ENCODE data around the gene PEAK1. TPM values are rescaled to one million over a fixed set of nuclear protein-coding genes. Genes with fewer than 3 reads are reported as not detected.
"Not testable (repeated sequence)": the region's sequence is repeated elsewhere in the genome, so short reads cannot be mapped to it uniquely, and the experiment has no call there.

Gene PEAK1
- polyA plus RNA-seq, 3 donors, result 25.2 to 39.1 (median 31.0) TPM

- no peak for DNase-seq
Observed at GRCh38 chr15:77181305-77182074, 238.4 kb downstream of the PEAK1 start.

DNA sequence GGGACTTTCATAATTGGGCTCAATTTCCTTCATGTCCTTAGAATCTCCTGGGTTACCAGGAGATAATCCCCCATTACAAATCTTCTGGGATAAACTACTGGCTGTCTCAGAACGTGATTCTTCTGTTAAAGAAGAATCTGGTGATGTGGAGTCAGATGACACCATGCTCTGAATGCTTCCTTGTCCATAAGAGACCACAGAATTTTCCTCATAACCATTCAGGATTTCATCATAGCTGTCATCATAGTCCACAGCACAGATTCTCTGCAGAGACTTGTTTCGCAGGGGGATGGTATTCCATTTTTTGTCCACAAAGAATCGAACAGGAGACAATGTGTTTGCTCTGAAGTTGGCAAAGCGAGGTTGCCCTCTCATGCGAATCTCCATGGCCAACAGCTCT, 239.1 kb downstream of the PEAK1 start:
- no peak for DNase-seq

- no peak for DNase-seq
Observed at GRCh38 chr15:77180270-77180669, 239.6 kb downstream of the PEAK1 start.

GRCh38 chr15:77179541-77179998, 240.3 kb downstream of the PEAK1 start:
- DNase-seq, result no peak

DNA sequence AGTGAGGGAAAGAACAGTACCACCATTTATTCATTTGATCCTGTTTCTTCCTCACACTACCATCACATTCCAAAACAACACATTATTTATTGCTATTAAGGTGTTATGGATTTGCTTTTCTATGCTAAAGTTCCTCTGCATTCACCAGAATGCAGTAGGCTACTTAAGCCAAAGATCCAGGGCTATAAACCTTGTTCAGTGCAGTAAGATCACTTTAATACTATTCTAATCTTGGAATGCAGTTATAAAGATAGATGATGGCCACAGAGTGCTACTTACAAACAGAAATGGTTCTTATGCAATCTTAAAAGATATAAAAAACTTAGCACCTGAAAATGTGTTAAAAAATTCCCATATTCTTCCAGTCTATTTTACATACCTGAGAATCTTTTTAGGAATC, 241.5 kb downstream of the PEAK1 start:
- no peak for DNase-seq

DNA sequence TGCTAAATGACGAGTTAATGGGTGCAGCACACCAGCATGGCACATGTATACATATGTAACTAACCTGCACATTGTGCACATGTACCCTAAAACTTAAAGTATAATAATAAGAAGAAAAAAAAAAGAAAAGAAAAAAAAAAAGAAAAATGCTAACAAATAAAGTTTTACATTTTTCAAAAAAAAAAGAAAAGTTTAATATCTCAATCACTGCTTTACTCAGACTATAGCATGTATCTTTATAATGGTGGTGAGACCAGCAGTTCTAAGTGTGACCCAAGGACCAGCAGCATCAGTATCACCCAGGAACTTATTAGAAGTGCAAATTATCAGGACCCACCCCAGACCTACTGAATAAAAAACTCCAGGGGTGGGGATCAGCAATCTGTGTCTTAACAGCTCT, 243.8 kb downstream of the PEAK1 start:
- DNase-seq, result not testable (repeated sequence)

GRCh38 chr15:77173487-77173886, 246.4 kb downstream of the PEAK1 start:
- no peak for DNase-seq

DNA sequence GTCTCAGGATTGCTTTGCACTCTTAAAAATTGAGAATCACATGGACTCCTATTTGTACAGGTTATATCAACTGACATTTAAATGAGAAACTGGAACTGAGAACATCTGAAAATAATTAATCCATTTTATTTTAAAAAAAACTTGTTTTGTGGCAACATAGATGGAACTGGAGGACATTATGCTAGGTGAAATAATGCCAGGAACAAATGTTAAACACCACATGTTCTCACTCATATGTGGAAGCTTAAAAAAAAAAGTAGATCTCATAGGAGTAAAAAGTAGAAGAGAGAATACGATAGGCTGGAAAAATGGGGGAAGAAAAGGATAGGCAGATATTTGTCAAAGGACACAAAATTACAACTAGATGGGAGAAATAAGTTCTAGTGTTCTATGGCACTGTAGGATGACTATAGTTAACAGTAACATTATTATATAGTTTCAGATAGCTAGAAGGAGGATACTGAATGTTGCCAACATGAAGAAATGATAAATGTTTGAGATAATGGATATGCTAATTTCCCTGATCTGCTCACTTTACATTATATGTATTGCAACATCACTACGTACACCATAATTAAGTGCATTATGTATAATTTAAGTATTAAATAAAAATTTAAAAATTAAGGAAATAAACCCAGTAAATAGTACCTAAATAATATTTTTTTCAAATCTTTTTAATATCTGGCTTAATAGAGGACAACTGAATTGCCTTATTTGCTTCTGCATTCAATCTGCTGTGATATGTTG, 248.5 kb downstream of the PEAK1 start:
- DNase-seq, result no peak

DNA sequence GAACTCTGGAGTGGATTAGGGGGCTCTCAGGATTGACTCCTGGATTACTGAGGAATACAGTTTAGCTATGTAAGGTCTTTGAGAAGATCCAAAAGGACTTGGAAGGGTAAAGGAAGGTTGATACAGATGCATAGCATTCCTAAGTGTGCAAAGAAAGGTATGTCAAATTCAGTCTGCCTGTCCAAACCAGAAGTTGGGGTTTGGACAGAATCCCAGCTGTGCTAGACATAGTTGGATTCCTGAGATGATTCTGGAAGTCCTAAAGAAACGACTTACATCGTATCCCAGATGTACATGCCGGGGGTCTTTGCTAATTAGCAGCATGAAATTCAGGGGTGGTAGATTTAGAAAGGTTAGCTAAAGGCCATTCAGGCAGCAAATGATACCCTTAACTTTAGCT, 251.3 kb downstream of the PEAK1 start:
- DNase-seq, result no peak

- DNase-seq, result no peak
Observed at GRCh38 chr15:77168141-77168540, 251.8 kb downstream of the PEAK1 start.

GRCh38 chr15:77167406-77167805, 252.5 kb downstream of the PEAK1 start:
- no peak for DNase-seq

DNA sequence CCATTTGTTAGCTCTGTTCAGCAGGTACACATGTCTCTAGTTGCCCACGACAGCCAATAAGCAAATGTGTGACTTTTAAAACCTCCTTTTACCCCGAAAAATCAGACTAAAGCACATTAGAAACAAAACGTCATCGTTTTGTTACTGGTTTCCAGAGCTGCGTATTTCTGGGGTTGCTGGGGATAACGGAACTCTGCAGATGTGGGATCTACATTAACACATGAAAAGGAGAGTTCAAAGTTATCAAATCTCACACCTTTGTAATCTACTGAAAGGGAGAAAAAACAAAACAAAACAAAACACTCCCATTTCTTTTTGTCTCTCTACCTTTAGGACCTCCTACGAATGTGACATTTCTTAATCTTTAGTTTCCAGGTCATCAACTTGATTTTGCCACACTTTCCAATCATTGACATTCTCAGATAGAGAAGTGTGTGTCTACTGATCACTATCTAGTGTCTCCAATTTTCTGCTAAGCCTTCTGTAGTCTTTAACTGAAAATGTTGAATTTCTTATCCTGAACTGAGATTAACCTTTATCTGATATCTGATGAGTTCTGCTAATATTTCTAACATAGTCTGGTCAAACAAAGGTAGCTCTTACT, 256.0 kb downstream of the PEAK1 start:
- DNase-seq, result no peak

DNA sequence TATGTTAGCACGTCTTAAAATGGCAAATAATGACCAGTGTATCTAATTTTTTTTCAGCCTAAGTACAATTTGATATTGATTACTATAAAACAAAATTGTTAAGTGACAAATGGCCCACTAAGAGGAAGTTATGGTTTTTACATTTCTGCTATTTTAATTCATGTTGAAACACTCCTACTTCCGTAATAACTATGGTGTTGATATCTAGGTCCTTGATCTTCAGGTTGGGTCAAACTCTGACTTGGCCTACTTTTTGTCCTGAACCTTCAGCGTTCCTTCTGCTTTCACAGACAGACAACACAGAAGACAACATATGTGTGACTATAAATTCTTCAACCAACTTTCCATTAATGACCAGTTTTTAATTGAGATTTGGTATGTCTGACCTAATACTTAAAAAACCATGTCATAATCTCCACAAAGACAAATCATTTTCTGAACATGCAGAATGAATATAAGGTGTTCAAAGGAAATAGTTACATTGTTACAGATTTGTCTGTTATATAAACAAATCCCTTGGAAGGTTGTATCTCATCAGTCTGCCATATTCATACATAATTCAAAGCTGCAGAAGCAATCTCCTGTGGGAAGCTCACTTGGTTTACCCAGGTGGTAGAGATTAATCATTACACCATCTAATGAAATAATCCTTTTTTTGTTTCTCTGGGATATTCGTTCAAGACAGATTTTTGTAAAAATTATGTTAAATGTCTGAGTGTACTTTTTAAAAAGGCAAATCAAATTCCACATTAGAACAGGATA, 256.9 kb downstream of the PEAK1 start:
- no peak for DNase-seq

GRCh38 chr15:77160562-77161478, 259.1 kb downstream of the PEAK1 start:
- DNase-seq, result peak; percentile 45

DNA sequence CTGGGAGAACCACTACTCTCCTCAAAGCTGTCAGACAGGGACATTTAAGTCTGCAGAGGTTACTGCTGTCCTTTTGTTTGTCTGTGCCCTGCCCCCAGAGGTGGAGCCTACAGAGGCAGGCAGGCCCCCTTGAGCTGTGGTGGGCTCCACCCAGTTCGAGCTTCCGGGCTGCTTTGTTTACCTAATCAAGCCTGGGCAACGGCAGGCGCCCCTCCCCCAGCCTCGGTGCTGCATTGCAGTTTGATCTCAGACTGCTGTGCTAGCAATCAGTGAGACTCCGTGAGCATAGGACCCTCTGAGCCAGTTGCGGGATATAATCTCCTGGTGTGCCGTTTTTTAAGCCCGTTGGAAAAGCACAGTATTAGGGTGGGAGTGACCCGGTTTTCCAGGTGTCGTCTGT, 263.9 kb downstream of the PEAK1 start:
- DNase-seq, result not testable (repeated sequence)

DNA sequence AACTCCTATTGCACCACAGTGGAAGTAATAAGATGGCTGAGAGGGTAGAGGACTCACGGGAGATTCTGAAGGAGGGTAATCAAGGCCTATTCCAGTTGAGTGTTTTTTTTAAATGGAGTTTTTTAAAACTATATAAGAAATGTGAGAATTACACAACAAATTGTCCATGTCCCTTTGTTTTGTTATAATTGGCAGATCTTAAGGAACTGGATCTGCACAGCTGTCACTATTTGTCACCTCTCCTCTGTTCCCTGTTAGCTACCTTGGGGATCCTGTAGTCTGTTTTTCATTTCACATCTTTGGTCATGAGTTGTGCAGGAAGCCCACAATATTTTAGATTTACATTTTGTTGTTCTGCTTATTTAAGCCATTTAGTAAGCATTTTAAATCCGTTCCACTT, 271.7 kb downstream of the PEAK1 start:
- no peak for DNase-seq

GRCh38 chr15:77145370-77145769, 274.5 kb downstream of the PEAK1 start:
- no peak for DNase-seq

DNA sequence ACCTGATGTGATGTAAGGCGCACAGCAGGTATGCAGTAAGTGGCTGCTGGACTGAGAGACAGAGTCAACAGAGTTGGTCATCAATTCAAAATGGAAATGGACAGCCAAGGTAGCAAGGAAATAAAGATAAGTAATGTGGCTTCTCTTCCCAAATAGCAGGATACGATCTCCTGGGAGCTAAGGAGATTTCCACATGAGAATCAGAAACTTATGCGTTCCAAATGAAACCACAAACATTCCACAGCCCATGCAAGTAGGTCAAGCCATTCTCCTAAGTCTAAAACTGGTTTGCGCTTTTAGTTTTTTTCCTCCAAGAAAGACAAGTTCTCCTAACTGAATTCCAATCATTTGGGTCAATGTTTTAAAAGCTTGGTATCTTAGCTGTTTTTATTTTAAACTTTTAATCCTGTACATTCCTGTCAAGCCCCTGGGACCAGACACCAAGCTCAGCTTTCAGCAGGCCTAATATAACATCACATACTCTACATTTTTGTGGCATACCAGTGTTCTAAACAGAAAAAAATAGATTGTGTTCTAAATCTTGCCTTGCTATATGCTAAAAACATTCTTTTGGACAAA, 275.3 kb downstream of the PEAK1 start:
- peak; percentile 61 for DNase-seq

- no peak for DNase-seq
Observed at GRCh38 chr15:77144026-77144425, 275.9 kb downstream of the PEAK1 start.

DNA sequence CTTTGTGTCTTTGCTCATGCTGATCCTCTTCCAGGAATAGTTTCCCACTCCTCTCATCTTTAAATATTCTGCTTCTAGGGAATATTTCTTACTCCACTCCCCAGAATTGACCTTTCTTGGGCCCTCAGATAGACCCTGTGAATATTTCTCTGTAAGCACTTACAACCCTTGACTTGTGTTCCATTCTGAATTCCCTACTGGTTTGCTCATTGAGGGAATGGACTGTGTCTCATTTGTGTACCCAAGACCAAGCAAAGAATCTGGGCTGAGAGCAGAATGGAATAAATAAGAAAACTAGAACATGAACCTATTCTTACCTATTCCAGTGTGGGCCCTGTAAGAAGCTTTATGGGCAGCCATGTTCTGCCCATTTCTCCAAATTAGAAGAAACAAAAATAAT, 276.3 kb downstream of the PEAK1 start:
- no peak for DNase-seq

DNA sequence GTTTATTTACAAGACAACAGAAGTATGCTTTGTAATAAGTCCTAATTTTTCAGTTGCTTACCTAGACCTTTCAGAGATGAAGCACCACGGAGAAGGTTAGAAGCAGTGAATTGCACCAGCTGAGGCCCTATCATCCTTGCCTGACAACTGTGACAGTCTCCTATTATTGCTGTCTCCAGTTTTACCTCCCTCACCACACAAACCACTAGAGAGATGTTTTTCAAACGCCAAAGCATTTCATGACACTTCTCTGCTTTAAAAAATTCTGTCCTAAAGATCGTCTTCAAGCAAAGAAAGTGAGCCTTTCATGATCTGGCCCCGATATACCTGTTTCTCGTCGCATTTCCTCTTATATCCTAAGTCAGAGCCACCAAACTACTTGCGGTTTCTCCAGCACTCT, 276.7 kb downstream of the PEAK1 start:
- DNase-seq, result no peak
